ENCODE results near the gene MUC6.

DNA sequence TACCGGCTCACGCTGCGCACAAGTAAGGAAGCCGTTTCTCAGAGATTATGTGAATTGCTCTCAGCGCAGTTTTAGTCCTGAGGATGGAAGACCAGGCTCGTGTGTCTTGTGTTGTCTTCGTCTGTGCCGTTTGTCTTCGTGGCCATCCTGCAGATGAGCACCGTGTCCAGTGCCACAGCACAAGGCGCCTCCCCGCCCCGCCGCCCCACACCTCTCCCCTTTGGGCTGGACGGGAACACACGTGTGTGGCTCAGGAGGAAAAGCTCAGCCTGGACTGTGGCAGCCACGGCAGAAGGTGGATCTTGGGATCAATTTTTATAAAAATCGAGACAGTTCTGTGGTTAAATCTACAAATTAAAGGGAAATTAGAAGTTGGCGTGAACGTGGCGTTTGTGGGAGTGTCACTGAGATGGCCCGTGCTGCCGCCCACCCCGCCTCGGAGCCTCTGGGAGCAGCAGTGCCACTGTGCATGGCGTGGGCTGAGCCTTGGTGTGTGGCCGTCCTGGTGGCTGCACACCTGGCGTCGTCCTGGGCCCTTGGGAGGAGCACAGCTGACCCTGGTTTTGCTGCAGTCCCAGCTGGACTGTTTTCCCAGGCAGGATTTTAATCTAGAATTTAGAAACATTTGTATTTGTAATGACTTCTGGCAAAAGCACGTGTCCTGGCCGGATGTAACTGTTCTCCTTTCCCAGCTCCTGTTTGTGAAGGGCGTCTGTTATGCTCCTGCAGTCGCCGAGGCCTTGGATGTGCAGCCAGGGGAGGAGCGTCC lies 25.8 kb downstream of the MUC6 start:
- TF ChIP-seq, protein P1, sequence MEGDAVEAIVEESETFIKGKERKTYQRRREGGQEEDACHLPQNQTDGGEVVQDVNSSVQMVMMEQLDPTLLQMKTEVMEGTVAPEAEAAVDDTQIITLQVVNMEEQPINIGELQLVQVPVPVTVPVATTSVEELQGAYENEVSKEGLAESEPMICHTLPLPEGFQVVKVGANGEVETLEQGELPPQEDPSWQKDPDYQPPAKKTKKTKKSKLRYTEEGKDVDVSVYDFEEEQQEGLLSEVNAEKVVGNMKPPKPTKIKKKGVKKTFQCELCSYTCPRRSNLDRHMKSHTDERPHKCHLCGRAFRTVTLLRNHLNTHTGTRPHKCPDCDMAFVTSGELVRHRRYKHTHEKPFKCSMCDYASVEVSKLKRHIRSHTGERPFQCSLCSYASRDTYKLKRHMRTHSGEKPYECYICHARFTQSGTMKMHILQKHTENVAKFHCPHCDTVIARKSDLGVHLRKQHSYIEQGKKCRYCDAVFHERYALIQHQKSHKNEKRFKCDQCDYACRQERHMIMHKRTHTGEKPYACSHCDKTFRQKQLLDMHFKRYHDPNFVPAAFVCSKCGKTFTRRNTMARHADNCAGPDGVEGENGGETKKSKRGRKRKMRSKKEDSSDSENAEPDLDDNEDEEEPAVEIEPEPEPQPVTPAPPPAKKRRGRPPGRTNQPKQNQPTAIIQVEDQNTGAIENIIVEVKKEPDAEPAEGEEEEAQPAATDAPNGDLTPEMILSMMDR (conservative IDR thresholded peaks at IDR 0.05; ENCODE audit: low read depth, low read length): no peak
- TF ChIP-seq EZH2 (IDR thresholded peaks at IDR 0.05; ENCODE audit: borderline replicate concordance, low read depth, low read length, poor library complexity, severe bottlenecking): no peak
